ENCODE measurements around the gene YLPM1. TPM values are rescaled to one million over a fixed set of nuclear protein-coding genes. Genes with fewer than 3 reads are reported as not detected.

YLPM1 gene, protein sequence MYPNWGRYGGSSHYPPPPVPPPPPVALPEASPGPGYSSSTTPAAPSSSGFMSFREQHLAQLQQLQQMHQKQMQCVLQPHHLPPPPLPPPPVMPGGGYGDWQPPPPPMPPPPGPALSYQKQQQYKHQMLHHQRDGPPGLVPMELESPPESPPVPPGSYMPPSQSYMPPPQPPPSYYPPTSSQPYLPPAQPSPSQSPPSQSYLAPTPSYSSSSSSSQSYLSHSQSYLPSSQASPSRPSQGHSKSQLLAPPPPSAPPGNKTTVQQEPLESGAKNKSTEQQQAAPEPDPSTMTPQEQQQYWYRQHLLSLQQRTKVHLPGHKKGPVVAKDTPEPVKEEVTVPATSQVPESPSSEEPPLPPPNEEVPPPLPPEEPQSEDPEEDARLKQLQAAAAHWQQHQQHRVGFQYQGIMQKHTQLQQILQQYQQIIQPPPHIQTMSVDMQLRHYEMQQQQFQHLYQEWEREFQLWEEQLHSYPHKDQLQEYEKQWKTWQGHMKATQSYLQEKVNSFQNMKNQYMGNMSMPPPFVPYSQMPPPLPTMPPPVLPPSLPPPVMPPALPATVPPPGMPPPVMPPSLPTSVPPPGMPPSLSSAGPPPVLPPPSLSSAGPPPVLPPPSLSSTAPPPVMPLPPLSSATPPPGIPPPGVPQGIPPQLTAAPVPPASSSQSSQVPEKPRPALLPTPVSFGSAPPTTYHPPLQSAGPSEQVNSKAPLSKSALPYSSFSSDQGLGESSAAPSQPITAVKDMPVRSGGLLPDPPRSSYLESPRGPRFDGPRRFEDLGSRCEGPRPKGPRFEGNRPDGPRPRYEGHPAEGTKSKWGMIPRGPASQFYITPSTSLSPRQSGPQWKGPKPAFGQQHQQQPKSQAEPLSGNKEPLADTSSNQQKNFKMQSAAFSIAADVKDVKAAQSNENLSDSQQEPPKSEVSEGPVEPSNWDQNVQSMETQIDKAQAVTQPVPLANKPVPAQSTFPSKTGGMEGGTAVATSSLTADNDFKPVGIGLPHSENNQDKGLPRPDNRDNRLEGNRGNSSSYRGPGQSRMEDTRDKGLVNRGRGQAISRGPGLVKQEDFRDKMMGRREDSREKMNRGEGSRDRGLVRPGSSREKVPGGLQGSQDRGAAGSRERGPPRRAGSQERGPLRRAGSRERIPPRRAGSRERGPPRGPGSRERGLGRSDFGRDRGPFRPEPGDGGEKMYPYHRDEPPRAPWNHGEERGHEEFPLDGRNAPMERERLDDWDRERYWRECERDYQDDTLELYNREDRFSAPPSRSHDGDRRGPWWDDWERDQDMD (N-terminal part only)
- total RNA-seq (2014; rRNA removed; shearing (Covaris generic)), result 19.3 and 40.0 TPM in 2 replicates
- polyA plus RNA-seq (2016; fragmentation: Nextera tagmentation; extraction: Ambion mirVana), result 15.9 and 16.8 TPM in 2 replicates

DNA sequence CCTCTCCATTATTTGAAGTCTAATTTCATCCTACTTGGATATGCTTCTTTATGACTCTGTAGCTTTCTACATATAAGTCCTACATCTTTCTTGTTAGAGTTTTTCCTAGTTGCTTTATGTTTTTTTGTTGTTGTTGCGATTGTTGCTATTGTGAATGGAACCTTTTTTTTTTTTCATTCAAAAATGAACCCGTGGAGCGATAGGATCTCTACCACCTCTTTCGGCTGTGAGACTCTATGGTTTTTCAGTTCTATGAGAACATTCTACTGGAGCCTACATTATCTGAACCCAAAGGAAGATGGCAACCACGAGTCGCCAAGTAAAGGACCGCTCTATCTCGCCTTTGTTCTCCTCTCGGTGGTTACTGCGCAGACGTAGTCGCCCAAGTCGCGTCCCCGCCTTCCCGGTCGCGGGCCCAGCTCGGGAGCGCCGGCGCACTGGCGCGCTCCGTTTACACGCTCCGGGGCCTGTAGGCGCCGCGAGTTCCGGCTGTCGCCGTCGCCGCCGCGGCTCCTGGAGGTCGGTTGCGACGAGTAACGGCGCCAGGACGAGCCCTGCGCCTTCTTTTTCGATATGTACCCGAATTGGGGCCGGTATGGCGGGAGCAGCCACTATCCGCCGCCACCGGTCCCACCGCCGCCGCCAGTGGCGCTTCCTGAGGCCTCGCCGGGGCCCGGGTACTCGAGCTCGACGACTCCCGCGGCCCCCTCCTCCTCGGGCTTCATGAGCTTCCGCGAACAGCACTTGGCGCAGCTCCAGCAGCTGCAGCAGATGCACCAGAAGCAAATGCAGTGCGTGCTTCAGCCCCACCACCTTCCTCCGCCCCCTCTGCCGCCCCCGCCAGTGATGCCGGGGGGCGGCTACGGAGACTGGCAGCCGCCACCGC is at the start of gene YLPM1:
TSS of gene YLPM1 (plus strand) at position 400 of the 886 bp plus-strand sequence. CDS start at position 574, 174 bp downstream.
- TF ChIP-seq EZH2phosphoT487 (IDR thresholded peaks at IDR 0.05; ENCODE audit: insufficient read depth, low read depth) (no peak), EZH2 (IDR thresholded peaks at IDR 0.05; ENCODE audit: insufficient read depth, poor library complexity, severe bottlenecking) (no peak)
- no peaks in the 10 kb centered on the region for H3K9me3 ChIP-seq (ENCODE audit: low read depth)
- H3K79me2 ChIP-seq (ENCODE audit: insufficient read depth), result peaks cover 61% of the 10 kb centered on the region
- H3F3A ChIP-seq (ENCODE audit: insufficient read depth), result peaks cover 5% of the 10 kb centered on the region; the same call in 1 of the 2 replicates
- peaks cover 15% of the 10 kb centered on the region; the same call in 1 of the 2 replicates for H4K20me1 ChIP-seq (ENCODE audit: insufficient read depth)
- no peaks in the 10 kb centered on the region for H3K36me3 ChIP-seq (ENCODE audit: low read depth)
- in situ Hi-C loops (cut with MboI), result no loop called here
- H3K9me2 ChIP-seq (ENCODE audit: insufficient read depth), result no peaks in the 10 kb centered on the region
- peak within 1 kb of the TSS; percentile 99 for H2AFZ ChIP-seq
- peak within 1 kb of the TSS; percentile 97 for H3K4me2 ChIP-seq (ENCODE audit: unreplicated experiment)
- DNase-seq, result peak; percentile 98
- no peaks in the 10 kb centered on the region for H3K27me3 ChIP-seq (replicated peaks; ENCODE audit: insufficient read depth)
- H3K9ac ChIP-seq, result peak within 1 kb of the TSS; percentile 95
- WGBS, 2 experiments (ENCODE audit: low coverage in 1 of 2, low lambda C conversion rate in 2 of 2, missing lambda C conversion rate in 2 of 2), result 1% methylated on average over 51 to 66 of the region's 76 CpGs
- peaks cover 25% of the 10 kb centered on the region for H3K4me1 ChIP-seq (ENCODE audit: insufficient read depth)
- H3K4me3 ChIP-seq, result peak within 1 kb of the TSS; percentile 94
- peak within 1 kb of the TSS; percentile 90 for H3K27ac ChIP-seq

GRCh38 chr14:74713395-74713735 is 49.8 kb upstream of the YLPM1 start:
- DNase-seq, result no peak
- no peak for TF ChIP-seq EZH2 (IDR thresholded peaks at IDR 0.05; ENCODE audit: insufficient read depth, poor library complexity, severe bottlenecking)
- H3K4me1 ChIP-seq (ENCODE audit: insufficient read depth), result peaks cover 18% of the 10 kb centered on the region
- no peaks in the 10 kb centered on the region for H3K9me2 ChIP-seq (ENCODE audit: insufficient read depth)
- WGBS, 2 experiments (ENCODE audit: low coverage in 1 of 2, low lambda C conversion rate in 2 of 2, missing lambda C conversion rate in 2 of 2), result 2 to 4% methylated on average over 6 of the region's 6 CpGs
- no peaks in the 10 kb centered on the region for H3F3A ChIP-seq (ENCODE audit: insufficient read depth)
- H3K4me3 ChIP-seq, result peak overlapping the region; percentile 98
- no peaks in the 10 kb centered on the region for H4K20me1 ChIP-seq (ENCODE audit: insufficient read depth)
- peak overlapping the region; percentile 68 for H3K27ac ChIP-seq
- peaks cover 75% of the 10 kb centered on the region for H3K79me2 ChIP-seq (ENCODE audit: insufficient read depth)
- H3K27me3 ChIP-seq (replicated peaks; ENCODE audit: insufficient read depth), result no peaks in the 10 kb centered on the region
- H3K9ac ChIP-seq, result peak overlapping the region; percentile 95
- in situ Hi-C loops (cut with MboI), result no loop called here
- H3K36me3 ChIP-seq (ENCODE audit: low read depth), result peaks cover 28% of the 10 kb centered on the region; the same call in 1 of the 2 replicates
- H3K4me2 ChIP-seq (ENCODE audit: unreplicated experiment), result peak overlapping the region; percentile 95
- H3K9me3 ChIP-seq (ENCODE audit: low read depth), result no peaks in the 10 kb centered on the region
- H2AFZ ChIP-seq, result peak overlapping the region; percentile 92

DNA sequence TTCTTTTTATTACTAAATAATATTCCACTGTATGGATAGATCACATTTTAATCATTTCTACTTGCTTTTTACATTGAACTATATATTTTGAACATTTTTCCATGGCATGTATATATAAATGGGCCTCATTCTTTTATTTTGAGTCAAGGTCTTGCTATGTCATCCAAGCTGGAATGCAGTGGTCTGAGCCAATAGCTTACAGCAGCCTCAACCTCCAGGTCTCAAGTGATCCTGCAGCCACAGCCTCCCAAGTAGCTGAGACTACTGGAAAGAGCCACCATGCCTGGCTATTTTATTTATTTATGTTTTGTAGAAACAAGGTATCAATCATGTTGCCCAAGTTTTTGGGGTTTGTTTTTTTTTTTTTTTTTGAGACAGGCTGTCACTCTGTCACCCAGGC is 42.6 kb upstream of the YLPM1 start:
- no peaks in the 10 kb centered on the region for H3F3A ChIP-seq (ENCODE audit: insufficient read depth)
- no peak overlapping the region for H3K9ac ChIP-seq
- H3K27me3 ChIP-seq (replicated peaks; ENCODE audit: insufficient read depth), result no peaks in the 10 kb centered on the region
- no peak overlapping the region for H3K4me3 ChIP-seq
- H4K20me1 ChIP-seq (ENCODE audit: insufficient read depth), result no peaks in the 10 kb centered on the region
- peaks cover 4% of the 10 kb centered on the region; the same call in 1 of the 2 replicates for H3K79me2 ChIP-seq (ENCODE audit: insufficient read depth)
- peaks cover 37% of the 10 kb centered on the region for H3K36me3 ChIP-seq (ENCODE audit: low read depth)
- H2AFZ ChIP-seq, result no peak overlapping the region
- TF ChIP-seq EZH2phosphoT487 (IDR thresholded peaks at IDR 0.05; ENCODE audit: insufficient read depth, low read depth) (no peak), EZH2 (IDR thresholded peaks at IDR 0.05; ENCODE audit: insufficient read depth, poor library complexity, severe bottlenecking) (no peak)
- H3K27ac ChIP-seq, result peak overlapping the region; percentile 5; the same call in 1 of the 2 replicates
- no peaks in the 10 kb centered on the region for H3K9me2 ChIP-seq (ENCODE audit: insufficient read depth)
- in situ Hi-C loops (cut with MboI), result no loop called here
- H3K4me2 ChIP-seq (ENCODE audit: unreplicated experiment), result no peak overlapping the region
- peaks cover 6% of the 10 kb centered on the region; the same call in 1 of the 2 replicates for H3K4me1 ChIP-seq (ENCODE audit: insufficient read depth)
- H3K9me3 ChIP-seq (ENCODE audit: low read depth), result no peaks in the 10 kb centered on the region
- peak; percentile 56 for DNase-seq

Data from GM23248 (cell line).